Stimulated activated CD8-positive, alpha-beta memory T cell treated with anti-CD3 and anti-CD28 coated beads, Interleukin-4, amount 100 ng/mL, for 4 hours (primary cell): ENCODE data around the gene TVP23A.
"Not testable (repeated sequence)": the region's sequence is repeated elsewhere in the genome, so short reads cannot be mapped to it uniquely, and the experiment has no call there.

Experiments used
- DNase-seq, 2 donors: peaks; one replicate each; pipeline ENCODE4 v3.0.0-alpha.2; 2020; ENCODE audit warnings: low read depth in 2 of 2, low spot score in 1 of 2

TVP23A gene

DNA sequence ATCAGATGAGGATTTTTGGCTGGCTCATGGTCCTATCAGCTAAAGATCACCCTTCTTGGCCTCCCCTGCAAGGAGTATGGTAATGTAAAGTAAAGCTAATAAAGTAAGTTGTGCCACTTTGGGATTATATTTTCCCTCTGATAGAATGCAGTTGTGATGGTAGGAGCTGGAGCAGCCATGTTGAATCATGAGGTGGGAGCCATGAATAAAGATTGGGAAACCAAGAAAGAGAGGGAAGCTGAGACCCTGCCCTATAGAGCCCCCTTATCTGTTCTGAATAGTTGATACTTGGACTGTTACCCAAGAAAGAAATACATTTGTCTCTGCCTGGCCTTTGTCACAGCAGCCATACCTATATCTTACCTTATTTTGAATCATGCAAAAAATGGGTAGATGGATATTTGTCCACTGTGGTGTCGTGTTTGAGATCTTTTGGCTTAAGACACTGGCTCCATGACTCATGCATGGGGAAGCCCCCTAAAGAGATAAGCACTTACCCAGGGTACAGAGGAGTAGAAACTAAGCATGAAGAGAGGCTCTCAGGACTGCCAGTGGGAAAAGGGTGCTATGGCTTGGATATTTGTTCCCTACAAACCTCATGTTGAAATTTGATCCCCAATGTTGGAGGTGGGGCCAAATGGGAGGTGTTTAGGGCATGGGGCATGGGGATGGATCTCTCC lies 17.7 kb upstream of the TVP23A start:
- no peak for DNase-seq

DNA sequence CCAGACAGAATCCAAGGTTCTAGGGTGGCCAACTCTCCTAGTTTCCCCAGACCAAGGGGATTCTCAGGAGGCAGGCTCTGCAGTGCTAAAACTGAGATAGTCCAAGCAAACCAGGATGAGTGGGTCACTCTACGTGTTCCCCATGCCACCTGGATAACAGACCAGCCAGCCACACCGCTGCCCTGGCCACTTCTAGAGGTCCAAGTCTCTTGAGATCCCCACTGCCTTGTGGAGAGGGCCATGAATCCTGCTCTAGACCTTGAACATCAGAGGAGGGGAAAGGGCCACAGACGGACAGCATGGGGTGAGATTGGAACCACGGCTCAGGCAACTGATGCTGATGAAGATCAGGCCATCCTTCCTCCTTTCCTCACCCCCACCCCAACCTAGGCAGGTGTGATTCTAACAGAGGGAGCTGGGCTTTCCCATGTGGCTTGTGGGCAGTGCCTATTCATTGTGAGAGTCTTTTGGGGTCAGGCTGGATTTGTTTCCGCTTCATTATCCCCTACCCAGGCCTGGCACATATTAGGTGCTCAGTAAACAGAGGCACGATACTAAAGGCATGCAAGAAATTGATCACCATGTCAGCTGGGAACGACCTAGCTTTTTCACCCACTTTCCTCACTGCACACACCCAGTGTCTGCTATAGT lies 16.8 kb upstream of the TVP23A start:
- no peak for DNase-seq

DNA sequence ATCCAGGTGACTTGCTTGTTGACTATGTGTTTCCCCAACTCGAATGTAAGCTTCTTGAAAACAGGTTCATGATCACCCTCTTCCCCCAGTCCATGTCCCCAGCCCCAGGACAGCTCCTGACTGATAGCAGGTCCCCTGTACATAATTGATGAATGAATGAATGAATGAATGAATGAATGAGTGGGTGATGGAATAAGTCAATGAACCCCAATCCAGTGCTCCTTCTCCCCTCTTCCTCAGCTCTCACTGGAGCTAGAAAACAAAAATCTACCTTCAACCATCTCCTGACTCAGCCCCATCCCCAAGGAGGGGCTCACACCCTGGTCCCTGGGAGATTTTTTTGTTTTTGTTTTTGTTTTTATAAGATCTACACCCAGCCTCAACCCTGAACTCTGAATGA lies 16.2 kb upstream of the TVP23A start:
- DNase-seq: no peak

DNA sequence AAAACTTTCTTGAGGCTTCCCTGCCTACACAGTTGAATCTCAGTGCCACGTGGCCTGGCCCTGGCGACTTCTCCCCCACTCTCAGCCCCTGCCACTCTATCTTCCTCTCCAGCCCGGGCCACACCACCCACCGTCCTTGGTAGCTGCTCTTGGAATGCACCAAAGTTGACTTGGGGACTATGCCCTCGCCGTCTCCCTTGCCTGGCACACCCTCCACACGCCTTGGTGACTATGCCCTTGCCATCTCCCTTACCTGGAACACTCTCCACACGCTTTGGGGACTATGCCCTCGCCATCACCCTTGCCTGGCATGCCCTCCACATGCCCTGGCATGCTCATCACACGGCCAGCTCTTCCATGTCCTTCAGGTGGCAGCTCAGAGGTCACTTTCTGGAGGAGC lies 15.5 kb upstream of the TVP23A start:
- DNase-seq: no peak

DNA sequence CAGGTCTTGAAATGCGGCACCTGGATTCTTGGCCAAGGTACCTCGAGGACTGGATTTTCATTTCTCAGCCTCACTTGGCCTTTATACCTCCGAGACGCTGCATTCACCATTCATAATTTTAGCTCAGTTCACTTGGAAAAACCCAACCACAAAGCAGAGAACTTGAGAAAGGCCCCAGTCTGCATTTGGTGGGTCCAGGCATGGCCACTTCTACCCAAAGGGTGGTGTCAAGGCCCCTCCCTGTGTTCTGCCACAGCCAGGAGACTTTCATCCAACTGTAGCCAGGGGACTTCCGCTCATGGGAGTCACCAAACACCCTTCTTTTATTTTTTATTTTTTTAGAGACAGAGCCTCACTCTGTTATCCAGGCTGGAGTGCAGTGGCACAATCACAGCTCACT lies 14.7 kb upstream of the TVP23A start:
- DNase-seq: no peak

DNA sequence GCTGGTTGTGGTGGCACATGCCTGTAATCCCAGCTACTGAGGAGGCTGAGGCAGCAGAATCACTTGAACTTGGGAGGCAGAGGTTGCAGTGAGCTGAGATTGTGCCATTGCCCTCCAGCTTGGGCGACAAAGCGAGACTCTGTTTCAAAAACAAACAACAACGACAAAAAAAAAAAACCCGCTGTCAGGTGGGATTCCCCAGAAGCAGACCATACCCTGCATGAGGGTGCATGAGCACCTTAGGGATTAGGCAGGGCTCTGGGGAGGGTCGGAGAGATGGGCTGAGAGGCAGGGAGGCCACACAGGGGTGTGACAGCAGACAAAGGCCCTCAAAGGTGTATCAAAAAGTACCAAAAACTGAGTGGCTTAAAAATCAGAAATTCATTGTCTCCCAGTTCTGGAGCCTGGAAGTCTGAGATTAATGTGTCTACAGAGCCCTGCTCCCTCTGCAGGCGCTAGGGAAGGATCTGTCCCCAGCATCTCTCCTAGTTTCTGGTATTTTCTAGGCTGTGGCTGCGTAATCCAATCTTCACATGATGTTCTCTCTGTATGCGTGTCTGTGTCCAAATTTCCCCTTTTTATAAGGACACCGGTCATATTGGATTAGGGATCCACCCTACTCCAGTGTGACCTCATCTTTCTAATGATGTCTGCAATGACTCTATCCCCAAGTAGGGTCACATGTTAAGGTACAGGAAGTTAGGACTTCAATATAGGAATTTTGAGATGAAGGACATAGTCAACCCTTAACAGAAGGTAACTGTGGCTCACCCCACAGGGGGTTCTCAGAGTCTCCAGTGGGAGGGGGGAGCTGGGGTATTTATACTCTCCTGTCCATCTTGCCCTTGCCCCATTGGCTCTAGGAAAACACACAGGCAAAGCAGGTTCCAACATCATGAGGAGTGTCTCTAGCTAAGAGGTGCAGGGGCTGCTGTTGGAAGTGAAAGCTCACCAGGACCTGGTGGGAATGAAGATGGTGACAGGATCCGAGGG lies 13.6 kb upstream of the TVP23A start:
- no peak for DNase-seq

DNA sequence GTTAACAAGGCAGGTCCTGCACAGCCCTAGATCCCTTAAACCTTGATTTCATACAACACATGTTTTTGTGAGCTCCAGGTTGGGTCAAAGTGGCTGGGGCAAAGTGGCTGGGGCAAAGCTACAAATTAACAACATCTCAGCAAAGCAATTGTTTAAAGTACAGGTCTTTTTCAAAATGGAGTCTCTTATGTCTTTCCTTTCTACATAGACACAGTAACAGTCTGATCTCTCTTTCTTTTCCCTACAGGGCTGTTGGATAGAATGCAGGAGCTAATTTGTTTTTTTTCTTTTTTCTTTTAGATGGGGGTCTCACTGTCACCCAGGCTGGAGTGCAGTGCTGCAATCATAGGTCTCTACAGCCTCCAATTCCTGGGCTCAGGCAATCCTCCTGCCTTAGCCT lies 11.6 kb upstream of the TVP23A start:
- DNase-seq: not testable (repeated sequence)

DNA sequence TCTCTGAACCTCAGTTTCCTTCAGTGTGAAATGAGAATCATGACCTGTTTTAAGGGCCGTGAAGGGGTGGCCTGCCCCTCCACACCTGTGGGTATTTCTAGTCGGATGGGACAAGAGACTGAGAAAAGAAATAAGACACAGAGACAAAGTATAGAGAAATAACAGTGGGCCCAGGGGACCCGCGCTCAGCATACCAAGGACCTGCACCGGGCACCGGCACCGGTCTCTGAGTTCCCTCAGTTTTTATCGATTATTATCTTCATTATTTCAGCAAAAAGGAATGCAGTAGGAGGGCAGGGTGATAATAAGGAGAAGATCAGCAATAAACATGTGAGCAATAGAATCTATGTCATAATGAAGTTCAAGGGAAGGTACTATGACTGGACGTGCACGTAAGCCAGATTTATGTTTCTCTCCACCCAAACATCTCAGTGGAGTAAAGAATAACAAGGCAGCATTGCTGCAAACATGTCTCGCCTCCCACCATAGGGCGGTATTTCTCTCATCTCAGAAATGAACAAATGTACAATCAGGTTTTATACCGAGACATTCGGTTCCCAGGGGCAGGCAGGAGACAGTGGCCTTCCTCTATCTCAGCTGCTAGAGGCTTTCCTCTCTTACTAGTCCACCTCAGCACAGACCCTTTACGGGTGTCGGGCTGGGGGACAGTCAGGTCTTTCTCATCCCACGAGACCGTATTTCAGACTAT lies 10.9 kb upstream of the TVP23A start:
- not testable (repeated sequence) for DNase-seq

DNA sequence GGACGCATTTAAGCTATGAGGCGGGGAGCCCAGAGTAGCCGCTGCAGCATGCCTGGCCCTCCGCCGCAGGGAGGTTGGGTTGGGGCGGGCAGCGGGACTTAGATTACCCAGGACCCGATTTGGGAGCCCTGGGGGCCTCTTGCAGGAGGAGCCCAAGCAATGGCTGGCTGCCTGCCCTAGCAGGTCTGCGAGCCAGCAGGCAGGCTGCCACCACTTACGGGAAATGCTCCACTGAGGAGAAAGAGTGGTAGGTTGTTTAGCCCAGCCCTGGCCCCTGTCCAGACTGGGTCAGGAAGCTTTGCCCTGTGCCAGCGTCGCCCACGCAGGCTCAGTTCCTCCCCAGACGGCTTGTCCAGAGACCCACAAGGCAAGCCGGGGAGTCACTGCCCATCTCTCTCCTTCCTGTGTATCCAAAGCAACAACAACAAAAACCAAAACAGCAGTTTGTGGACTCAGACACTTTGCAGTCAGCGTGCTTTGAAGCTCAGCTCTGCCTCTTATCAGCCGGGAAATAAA lies 10.3 kb upstream of the TVP23A start:
- no peak for DNase-seq

DNA sequence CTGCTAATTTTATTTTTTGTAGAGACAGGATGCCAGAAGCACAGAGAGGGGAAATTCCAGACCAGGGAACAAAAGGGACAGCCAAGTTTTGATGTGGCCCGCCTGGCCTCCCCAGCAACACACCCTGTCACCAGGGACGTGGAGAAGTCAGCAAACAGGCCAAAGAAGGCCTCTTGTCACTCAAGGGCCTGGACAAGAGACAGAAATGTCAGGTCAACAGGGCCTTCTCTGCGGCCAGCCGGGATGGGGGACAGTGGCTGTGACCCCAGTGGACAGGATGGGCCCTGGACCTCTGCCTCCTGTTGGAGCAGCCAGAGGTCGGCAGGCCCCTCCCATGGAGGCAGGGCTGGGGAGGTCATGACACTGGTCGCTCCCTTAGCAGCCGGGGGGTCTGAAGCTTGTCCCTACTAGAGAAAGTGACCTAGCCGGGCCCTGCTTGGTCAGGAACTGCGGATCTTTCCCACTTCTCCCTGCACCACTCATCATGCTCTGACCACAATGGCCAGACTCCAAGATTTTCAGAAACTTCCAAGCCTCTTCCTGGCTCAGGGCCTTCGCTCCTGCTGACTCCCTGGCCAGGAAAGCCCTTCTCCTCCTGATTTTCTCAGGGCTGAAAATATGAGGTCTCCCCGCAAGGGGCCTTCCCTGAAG lies 9.2 kb upstream of the TVP23A start:
- no peak for DNase-seq

DNA sequence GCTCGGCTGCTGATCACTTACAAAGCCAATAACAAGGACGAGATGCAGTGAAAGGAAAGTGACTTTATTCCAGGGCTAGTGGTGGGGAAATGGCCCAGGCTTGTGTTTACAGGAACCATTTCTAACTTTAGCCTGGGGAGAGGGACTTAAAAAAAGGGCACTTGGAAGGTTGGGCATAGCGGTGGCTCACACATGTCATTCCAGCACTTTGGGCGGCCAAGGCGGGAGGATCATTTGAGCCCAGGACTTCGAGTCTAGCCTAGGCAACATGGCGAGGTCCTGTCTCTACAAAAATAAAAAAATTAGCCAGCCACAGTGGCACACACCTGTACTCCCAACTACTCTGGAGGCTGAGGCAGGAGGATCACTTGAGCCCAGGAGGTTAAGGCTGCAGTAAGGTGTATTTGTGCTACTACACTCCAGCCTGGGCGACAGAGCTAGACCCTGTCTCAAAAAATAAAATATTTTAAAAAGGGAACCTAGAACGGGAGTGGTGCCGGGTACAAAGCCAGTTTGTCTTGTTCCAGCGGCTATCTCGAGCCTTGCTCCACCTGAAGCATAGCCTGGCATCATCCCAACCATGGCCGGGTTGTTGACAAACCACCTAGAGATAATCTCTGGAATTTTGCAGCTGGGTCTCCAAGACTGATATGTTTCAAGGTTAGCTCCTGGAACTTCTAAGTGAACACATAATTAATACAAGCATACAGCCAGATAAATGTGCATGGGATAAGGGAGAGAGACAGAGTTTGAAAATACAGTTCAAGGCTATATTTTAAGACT lies 5.7 kb upstream of the TVP23A start:
- no peak for DNase-seq

DNA sequence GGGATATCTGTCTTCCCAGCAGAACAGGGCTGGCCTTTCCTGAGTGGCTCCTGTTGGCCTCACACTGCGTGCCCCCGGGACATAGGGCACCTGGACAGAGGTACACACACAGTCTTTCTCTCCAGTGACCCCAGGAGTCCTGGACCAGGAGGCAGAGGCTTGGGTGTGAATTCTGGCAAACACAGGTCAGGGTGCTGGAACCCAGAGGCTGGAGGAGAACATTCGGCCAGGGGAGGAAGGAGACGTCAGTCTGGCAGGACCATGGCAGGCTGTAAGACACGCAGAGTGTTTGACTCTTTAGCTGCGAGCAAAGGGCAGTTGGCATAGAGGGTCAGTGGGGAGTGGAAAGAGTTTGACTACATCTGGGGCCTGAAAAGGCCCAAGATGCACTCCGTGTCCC lies 4.1 kb upstream of the TVP23A start:
- DNase-seq: no peak

DNA sequence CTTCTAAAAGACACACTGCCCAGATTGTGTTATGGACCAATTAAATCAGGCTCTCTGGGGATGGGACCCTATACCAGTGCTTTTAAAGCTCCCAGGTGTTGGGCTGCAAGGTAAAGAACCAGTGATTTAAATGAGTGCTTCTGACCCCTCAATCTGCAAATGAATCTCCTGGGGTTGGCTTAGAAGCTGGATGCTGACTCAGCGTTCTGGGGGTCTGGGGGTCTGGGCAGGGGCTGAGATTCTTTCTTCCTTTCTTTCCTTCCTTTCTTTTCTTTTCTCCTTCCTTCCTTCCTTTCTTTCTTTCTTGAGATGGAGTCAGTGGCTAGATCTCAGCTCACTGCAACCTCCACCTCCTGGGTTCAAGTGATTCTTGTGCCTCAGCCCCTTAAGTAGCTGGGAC lies 2.0 kb upstream of the TVP23A start:
- no peak for DNase-seq

DNA sequence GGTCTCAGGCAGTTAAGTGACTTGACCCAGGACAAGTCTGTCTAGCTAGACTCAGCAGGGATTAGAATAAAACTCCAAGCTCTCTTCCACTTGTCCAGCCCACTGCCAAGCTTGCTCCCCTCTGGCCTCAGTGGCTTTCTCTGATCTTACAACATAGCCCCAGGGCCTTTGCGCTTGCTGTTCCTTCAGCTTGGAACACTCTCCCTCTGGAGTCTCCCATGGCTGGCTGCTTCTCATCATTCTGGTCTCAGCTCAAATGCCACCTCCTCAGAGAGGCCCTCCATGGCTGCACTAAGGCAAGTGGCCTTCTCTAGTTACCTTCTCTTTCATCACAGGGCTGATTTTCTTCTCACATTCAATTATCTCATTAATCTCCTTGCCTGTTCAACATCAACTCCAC lies 1.1 kb downstream of the TVP23A start:
- no peak for DNase-seq

DNA sequence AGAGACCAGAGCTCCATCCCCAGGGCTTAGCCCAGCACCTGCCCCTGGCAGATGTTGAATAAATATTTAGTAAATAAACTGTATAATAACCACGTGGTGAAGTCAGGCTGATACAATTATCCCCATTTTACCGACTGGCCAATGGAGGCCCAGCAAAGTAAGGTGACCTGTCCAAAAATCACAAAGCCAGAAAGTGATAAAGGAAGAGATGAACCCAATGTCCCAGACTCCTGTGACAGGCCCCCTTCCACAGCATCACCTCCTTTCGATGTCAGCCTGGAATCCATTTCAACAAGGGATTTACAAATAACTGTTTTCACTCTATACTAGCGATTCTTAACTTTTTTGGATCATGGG lies 5.5 kb downstream of the TVP23A start:
- DNase-seq: no peak

DNA sequence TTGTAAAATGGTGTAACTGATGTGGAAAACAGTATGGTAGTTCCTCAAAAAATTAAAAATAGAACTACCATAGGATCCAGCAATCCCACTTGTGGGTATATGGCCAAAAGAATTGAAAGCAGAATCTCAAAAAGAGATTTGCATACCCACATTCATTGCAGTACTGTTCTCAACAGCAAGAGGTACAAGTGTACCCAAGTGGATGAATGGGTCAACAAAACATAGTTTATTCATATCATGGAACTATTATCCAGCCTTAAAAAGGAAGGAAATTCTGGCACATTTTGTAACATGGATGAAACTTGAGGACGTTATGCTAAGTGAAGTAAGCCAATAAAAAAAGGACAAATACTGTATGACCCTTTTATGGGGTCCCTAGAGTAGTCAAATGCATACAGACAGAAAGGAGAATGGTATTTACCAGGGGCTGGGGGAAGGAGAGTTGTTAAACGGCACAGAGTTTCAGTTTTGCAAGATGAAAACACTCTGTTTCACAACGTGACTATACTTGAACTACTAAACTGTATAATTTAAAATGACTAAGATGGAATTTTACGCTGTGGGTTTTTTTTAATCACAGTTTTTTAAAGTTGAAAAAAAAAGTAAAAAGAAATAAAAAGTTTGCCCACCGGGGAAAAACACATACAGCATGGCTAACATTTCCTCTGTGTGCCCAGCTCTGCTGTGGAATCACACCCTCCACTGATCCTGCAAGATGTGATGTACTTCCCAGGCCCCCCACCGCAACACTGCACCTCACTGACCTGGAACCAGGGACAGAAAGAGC lies 6.1 kb downstream of the TVP23A start:
- DNase-seq: no peak

DNA sequence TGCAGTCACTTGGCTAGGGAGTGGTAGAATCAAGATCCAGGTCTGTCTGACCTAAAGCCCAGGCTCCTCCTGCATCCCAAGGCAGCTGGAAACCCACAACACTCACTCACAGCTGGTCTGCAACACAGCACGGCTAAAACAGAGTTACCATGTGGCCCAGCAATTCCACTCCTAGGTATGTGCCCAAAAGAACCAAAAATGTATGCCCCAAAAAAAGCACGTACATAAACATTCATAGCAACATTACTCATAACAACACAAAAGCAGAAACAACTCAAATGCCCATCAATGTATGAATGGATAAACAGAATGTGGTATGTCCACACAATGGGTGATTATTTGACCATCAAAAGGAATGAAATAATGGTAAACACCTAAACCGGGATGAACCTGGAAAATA lies 8.9 kb downstream of the TVP23A start:
- DNase-seq: no peak

DNA sequence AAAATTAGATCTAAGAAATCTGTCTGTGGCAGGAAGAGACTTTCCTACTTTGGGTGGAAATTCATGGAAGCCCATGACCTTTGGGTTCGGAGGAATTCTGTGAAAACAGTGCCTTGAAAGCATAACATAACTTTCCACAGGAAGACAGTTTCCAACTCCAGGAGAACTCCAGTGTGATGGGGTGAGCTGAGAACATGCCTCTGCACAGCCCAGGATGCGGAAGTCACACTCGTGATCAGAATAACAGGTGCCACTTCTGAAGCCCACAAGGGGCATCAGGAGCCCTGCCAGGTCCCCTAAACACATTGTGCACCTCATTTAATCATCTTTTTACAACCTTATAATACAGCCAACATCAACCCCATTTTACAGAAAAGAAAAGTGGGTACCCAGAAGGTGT lies 9.7 kb downstream of the TVP23A start:
- no peak for DNase-seq

DNA sequence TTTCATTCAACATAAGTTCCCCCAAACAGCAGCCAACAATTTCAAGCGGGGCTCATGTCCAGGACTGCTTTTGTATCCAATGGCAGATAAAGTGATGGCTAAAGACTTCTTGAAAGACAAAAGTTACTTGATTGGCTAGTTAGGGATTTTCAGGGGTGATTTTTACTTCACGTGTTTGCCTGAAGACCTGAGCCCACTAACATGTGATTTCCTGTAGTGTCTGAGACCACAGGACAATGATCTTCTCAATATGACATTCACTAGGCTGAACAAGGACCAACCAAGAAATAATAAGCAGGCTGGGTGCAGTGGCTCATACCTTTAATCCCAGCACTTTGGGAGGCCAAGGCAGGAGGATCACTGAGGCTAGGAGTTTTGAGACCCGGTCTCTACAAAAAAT lies 10.4 kb downstream of the TVP23A start:
- no peak for DNase-seq
